NCI-H1105 (cell line): ENCODE results near the gene MSI2.

Experiments
- DNase-seq: peaks from one replicate; lab custom pipeline; 2025; lab: John Stamatoyannopoulos, UW

Gene MSI2

DNA sequence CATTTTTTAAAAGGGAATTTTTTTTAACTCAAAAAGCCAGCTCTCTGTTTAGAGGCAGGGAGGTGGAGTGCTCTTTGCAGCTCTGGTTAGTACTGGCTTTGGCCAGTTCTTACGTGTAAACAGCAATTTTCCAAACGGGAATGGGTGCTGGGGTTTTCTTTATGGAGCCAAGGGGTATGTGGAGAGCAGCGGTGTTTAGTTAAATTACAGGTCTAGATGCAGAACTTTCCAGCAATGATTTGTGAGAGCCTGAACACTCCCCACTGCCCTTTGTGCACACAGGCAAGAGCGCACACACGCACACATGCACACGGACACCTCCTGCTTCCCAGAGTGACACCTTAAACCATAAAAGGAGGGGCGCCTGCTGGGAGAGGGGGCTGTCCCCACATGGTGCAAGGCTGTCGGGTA lies 140.2 kb downstream of the MSI2 start:
- peak; percentile 12 for DNase-seq

DNA sequence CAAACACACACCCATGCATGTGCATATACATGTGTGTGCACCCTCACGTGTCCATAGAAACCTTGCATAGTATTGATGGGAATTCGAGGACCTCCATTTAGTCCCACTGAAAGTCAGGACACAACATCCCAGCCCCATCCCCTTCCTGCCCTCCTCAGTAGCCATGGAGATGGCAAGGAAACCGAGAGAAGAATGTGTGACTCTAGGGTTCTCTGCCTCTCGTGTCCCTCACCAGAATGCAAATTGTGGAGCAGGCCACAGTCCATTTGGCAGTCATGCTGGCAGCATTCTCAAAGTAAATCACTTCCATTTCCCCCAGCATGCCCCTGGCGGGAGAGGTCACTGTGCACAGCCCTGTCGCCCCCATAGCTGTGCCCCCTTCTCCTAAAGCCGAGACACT lies 141.1 kb downstream of the MSI2 start:
- DNase-seq: no peak

DNA sequence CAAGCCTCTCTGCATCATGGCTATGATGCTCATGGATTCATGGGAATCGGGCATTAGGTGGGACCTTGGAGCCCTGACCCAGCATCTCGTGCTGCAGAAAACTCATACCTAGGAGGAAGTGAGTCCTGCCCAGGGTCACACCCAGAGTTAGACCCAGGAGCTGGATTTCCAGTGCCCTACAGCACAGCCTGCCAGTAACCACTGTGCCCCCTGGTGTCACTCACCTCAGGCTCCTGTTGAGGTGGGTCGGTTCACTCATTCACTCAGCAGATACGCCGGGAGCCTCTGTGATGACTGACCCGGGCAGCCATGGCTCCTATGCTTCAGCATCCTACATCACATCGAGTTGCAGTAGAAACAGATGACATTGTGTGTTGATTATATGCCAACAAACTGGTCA lies 143.4 kb downstream of the MSI2 start:
- no peak for DNase-seq

DNA sequence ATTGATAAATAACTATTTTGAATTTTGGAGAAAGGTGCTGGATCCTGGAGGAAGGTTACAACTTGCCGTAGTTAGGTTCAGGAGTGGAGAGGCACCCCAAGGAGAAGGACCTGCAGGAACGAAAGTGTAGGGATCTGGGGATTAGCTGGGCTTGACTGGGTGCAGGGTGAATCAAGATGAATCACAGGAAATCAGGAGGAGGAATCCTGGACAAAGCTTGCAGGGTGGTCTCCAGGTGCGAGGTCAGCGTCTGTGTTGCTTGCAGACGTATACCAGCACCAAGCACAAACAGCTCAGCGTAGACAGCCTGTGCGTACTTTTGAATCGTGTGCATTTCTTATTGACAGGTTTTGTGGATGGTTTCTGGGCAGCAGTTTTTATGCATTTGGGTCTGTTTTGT lies 144.3 kb downstream of the MSI2 start:
- DNase-seq: no peak

DNA sequence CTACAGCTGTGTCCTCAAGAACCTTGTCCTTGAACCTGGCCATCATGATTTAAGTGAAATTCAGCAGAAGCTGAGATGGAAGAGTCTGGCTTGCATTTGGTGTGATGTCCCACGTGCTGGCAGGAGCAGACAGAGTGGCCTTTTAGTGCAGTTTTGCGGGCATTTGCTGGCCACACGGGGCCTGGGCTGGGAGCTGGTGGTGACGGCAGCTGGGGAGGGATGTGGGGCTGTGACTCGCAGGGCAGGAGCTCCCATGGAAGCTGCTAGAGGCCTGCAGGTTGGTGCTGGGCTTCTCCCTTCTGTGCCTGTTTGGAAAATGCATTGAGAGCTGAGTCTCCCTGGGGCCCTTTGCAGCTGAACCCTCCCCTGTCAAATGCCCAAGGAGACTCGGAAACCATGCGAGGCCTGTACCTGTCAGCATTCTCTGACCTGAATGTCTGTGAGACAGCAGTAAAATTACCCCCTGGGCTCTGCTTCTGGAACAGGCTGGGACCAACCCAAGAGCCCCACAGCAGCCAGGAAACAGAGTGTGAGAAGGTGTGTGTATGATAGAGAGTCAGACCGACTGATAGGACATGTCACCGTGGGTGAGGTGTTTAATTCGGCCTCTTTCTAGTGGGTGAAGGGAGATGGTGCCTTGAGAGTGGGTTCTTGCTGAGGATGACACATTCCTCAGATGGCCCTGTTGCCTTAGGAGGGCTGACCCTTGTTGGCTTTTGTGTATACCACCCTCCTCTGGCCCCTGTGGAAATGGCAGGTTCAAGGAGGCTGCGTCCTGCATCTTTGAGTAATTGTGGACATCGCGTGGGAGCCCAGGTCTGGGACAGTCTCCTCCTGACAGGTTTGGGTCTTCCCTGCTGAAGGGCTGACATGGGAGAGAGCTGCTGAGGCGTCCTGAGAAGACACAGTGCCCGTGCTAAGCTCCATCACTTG lies 145.5 kb downstream of the MSI2 start:
- no peak for DNase-seq

DNA sequence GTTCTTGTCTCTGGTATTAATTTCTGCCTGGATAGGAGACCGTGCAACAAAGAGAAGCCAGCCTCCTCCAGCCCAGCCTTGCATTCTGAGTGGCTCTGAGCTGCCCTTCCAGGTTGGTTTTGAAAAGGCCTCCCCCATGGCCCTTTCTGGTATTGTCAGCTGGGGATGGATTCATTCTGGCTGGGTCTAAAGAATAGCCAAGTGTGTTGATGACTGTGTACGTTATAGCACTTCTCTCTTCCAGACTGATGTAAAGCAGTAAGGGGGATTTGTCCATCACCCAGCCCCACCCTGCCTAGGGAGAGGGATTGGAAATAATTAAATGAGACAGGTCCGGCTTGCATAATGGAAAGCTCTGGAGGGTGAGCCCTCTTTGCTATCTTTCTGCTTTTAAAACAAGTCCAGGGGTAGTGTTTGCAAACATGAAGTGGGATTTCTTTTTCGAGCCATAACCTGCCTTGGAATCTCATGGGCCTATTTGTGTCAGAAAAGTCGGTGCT lies 146.4 kb downstream of the MSI2 start:
- DNase-seq: no peak

DNA sequence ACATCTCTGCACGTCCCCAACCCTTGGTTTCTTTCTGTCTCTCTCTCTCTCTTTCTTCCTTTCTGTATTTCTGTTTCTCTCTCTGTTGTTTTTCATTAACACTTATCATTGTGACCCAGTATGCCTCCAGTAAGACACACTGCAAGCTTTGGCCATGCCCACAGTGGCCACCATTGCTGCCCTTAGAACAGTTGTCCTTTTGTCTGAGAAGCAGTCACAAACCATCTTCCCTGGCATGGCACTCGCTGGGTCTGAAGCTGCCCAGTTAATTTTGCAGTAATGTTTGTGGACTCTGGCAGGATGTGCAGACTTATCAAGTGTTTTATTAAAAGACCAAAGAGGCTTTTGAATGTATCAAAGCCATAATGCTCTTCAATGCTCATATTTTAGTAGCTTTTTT lies 146.9 kb downstream of the MSI2 start:
- DNase-seq: no peak

DNA sequence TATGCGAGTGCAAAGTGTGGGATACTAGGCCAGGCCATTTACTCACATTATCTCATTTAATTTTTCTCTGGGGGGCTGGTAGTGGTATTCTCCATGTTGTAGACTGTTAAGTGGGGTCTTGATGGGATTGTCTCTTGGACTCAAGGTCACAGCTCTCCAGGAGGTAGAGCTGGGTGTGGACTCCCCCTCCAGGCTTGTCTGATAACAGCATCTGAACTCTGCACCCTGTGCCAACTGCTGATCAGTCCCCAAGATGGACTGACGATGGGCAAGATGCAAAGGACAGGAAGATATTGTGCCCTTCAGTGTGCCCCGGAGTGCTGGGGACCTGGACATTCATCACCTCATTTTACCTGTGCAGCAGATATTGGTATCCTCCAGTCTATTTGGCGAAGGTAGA lies 147.8 kb downstream of the MSI2 start:
- DNase-seq: no peak

DNA sequence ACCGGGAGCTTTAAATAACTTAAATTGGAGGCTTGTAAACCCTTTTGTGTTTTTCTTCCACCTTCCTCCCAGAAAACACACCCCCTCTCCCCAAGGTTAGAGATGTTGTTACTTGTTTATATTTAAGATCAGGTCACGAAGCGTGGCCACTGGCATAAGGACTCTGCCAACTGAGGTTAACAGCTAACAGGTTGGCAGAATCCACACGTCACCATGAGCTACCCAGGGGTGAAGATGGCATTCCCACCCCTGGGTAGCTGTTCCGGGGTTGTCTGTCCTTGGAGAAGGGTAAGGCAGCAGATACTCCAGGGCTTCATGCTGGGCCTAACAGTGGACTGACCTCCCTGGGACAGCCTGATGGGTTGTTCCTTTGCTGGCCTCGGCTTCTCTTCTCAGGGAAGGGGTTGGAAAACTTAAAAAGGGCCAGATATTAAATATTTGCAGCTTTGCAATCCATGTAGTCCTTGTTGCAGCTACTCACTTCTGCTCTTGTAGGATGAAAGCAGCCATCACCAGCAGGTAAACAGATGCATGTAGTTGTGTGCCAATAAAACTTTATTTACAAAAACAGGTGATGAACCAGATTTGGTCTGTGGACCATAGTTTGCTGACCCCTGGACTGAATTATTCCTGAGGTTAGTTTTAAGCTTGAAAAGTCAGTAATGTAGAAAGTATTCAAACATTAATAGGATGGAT lies 148.6 kb downstream of the MSI2 start:
- no peak for DNase-seq

DNA sequence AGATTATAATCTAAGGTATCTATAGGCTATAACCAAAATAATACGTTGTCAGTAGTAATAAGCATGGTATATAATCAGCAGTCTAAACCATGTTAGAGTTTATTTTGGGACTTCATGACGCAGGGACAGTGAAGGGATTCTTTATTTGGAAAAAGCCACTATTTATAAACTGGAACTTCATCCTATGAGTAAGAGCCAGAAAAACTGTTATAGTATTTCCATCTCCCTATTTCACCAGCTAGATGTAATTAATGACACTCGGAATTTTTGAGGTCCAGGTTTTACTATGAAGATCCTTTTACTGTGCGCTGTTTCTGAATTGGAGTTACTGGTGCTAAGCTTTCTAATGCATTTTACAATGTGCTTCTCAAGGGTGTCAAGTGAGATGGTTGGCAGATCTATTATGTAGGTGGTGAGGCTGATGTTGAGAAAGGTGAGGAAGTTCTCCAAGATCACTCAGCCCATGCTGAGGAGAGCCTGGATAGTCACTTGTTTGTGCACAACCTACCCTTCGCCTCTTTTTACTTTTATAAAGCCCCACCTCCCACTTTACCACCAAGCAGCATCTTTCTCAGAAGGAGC lies 149.3 kb downstream of the MSI2 start:
- no peak for DNase-seq

DNA sequence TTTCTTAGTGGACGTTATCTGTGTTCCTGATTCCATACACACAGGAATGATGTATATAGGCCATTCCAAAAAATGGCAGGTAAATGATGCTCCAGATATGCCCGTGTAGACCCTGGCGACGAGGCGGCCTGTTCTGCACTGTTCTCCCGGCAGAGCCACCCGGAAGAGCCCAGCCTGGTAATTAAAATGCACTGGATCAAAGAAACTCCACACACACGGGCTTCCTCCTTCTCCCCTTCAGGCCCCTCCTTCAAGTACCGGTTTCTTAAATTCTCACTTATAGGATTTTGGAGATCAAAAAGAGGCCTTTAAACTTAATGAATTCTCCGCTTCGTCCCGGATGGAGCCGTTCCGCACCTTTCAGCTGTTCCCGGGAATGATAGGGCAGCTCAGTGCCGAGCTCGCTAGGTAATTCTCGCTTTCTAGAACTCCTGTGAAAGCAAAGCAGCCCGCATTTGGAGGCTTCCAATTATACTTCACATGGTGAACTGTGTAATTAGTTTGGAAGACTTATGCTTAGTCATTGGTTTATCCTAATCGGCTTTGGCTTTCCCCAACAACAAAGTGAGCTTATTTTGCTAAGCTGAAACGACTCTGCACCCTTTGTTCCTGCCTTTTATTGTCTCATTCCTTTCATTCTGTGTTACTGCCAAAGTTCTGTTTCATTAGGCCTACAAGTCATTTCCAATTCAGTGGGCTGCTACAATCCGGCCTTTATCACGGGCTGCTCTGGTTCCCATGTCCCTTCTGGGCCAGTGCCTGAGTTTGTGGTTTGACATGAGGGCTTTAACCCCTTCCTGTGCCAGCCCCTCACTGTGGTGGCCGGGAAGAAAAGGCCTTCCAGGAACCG lies 150.0 kb downstream of the MSI2 start:
- DNase-seq: no peak

DNA sequence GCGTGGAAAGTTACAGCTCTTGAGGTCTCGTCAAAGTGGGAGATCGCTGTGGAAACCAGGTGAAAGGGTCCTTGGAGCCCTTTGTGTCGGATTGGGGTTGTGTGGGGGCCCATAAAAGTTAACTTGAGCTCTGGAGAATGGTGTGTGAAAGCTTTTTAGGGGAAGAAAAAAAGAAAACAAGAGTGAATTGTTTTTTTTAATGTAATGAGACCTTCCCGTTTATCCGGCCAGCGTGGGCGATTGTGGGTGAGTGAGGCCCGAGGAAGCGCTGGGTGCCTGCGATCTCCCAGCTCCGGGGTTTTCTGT lies 150.6 kb downstream of the MSI2 start:
- no peak for DNase-seq

DNA sequence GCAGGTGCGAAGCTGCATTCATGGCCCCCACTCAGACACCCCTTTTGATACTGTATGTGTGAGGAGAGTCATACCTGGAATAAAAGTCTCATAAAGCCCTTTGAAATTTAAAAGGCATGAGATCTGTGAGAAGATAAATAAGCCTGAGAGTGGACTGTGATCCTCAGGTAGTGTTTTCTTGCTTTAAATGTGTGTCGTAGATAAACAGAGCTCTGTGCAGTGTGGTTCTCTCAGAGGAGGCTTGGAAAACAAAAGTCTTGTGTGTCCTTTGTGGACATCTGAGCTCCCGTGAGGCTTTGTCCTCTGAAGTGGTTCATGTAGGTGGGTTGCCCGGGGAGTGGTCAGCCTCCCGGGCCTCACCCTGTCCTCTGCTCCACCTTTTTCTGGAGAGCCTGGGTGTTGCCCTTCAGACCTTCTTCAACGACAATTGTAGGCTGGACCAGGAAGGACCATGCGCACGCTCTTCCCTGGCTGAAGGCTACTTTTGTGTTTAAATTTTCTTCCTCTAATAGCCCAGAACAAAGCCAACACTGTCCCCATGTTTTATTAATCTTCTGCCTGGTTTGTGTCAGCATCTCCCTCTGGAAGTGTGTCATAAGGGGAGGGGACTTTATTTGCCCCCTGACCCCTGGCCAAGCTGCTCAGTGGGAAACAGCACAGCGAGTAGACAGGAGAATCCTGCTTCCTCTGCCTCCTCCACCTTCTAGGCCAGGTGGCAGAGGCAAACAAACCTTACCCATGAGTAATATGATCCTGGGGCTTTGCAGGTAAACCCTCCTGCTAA lies 151.2 kb downstream of the MSI2 start:
- peak; percentile 35 for DNase-seq

DNA sequence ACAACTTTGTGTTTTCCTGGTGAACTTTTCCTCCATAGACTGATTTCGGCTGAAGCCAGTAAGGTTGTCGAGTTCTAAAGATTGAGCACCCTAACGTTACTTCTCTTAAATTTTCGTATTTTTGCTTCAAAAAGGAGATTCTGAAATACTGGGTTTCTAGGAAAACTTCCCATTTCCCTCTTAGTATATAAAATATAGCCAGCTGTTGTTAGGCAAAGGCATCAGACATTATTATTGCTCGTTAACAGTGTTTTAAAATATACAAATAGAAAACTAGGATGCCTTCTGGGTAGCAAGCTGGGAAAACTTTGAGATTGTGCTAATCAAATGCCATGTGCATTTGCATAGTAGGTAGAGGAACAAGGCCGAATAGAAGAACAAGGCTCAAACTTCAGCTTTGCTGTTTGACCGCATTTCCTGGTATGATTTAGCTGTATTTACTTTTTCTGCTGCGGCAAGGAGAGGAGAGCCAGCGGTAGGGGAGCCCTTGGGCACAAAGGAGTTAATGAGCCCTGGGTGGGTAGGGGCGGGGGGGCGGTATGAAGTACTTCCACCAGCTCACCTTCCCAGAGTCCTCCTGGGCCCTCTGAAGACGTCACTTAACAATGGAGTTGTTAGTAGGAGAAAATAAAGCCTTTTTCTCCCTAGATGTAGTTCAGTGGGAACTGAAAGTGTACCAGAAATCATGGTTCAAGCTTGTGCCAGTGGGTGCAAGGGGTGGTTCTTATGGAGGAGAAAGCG lies 151.9 kb downstream of the MSI2 start:
- no peak for DNase-seq

DNA sequence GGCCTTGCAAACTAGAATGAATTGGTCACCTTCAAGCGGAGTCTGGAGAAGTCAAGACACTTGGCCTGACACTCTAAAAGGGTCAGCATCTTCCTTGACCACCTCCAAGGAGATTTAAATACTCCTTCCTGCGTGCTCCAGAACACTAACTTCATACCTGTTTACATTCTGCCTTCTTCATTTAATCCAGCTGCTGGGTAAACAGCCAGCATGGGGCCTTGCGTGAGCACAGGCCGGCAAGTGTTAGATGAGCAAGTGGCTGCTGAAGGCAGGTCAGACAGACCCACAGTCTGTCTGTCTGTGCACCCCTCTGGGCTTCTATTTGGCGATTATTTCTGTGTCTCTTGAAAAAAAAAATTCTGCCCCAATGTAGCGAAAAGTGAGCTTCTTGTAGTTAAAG lies 153.8 kb downstream of the MSI2 start:
- no peak for DNase-seq

DNA sequence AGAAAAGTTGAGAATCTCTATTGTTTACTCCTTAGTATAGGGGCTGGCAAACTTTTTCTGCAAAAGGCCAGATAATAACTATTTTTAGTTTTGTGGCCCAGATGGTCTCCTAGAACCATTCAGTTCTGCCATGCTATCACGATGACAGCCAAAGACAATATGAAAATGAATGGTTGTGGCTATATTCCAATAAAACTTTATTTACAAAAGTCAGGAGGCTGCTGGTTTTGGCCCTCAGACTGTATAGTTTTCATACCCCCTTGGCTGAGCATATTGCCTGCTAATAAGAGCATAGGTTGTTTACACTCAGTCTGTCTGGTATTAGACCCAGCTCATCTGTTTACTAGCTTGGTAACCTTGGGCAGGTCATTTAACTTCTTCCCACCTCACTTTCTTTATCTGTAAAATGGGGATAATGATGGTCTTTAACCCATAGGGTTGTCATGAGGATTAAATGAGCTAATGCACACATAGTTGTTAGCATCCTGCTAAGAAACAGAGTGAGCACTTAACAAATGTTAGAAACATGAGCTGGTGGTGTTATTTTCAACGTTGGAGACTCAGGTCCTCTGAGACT lies 156.3 kb downstream of the MSI2 start:
- no peak for DNase-seq

DNA sequence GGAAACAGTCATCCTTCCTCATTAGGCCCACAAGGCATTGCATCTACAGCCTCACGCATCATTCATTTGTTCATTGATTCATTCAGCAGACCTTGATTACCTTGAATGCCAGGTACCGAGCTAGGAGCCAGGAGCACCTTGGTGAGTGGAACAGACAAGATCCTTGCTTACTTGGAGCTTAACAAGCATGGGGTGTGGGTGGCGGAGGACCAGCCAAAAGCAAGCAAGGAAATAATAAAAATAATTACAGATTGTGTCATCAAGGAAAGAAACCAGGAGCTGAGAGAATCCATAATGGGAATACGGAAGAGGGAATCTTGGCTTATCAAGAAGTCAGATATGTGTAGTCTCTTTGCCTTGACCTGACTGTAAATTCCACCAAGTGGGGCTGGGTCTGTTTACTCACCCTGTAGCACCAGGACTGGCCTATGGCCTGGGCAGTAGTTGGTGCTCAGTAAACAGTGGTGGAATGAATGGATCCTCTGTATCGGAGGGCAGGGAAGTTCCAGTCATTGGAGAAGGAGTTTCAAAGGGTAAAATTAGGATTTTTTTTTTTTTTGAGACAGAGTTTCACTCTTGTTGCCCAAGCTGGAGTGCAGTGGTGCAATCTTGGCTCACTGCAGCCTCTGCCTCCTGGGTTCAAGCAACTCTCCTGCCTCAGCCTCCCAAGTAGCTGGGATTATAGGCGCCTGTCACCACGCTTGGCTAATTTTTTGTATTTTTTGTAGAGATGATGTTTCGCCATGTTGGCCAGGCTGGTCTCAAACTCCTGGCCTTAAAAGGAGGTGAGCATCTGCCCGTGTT lies 157.7 kb downstream of the MSI2 start:
- no peak for DNase-seq

DNA sequence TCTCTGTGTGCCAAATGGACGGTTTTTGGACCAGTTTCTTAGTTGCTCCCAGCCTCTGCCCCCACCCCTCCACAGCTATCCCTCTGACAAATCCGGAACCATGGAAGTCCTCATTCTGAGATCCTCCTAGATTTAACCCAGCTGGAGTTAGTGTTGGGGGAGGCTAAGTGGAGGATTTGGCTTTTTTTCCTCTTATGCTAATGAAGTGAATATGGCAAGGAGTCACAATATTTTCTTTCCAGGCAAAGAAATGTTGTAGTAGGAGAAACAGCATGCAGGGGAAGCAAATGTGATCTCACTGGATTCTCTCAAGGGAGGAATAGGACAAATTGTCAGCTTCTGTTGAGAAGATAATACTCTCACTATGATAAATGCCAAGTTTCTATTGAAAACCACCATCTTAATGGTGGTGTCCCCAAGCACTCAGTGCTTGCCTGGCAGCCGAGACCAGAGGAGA lies 159.5 kb downstream of the MSI2 start:
- no peak for DNase-seq

DNA sequence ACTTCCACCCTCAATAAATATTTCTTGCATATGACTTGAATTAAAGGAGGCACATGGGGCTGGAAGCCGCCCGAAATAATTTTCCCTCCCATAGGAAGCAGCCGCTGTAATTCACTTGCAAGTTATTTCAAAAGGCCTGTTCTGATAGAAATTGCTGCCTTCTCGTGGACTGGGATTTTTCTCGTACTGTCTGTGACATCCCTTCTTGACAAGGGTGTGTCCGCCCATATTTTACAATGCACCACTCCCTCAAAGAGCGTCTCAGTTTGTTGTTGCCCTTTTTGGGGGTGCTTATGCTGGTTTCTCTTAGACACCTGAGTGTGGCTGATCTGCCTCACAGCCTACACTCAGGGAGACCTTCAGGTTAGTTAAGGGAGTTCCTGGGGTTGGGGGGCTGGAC lies 160.0 kb downstream of the MSI2 start:
- no peak for DNase-seq
